ENCODE measurements around the gene ZBTB20.

Gene ZBTB20

GRCh38 chr3:114659109-114660061 lies 487.7 kb downstream of the ZBTB20 start:
- no peak overlapping the region for H3K27ac ChIP-seq (ENCODE audit: insufficient read depth in 1 of 2, low read depth in 1 of 2, low read length in 2 of 2, poor library complexity in 1 of 2, severe bottlenecking in 2 of 2)
- H3K4me3 ChIP-seq (ENCODE audit: control insufficient read depth in 1 of 7, extremely low read depth in 1 of 7, insufficient read depth in 4 of 7, low read depth in 2 of 7, low read length in 6 of 7), result no peak overlapping the region
- POLR2A ChIA-PET, result no interaction called here
- 100% methylated on average over 3 of the region's 5 CpGs for WGBS (ENCODE audit: insufficient coverage)
- peaks cover 0 to 3% (median 0%) of the 10 kb centered on the region in 4 experiments for H3K36me3 ChIP-seq (ENCODE audit: control insufficient read depth in 4 of 4, insufficient read depth in 4 of 4, low read length in 3 of 4)
- H3K4me1 ChIP-seq (ENCODE audit: control extremely low read depth in 1 of 4, control insufficient read depth in 4 of 4, insufficient read depth in 4 of 4, low read length in 3 of 4), result peaks cover 0 to 2% (median 0%) of the 10 kb centered on the region in 4 experiments
- CTCF ChIA-PET, result no interaction called here
- no peak for DNase-seq
- H3K27me3 ChIP-seq (replicated peaks in 2 of 5; ENCODE audit: control insufficient read depth in 4 of 5, insufficient read depth in 5 of 5, low read length in 4 of 5), result no peaks in the 10 kb centered on the region
- H3K9me3 ChIP-seq (ENCODE audit: control extremely low read depth in 1 of 5, control insufficient read depth in 4 of 5, insufficient read depth in 2 of 5, low read depth in 1 of 5, low read length in 4 of 5), result peaks cover 0 to 4% (median 0%) of the 10 kb centered on the region in 5 experiments

- CTCF ChIA-PET, result no interaction called here
- POLR2A ChIA-PET, result interaction anchor here (0.6 kb wide), 1 partner anchor 136 kb away, joined by 6 read pairs; no protein-coding TSS in a partner anchor
- Histone ChIP-seq H3K9me3 (ENCODE audit: control extremely low read depth in 1 of 5, control insufficient read depth in 4 of 5, insufficient read depth in 2 of 5, low read depth in 1 of 5, low read length in 4 of 5) (no peaks in the 10 kb centered on the region), H3K27ac (ENCODE audit: insufficient read depth in 1 of 2, low read depth in 1 of 2, low read length in 2 of 2, poor library complexity in 1 of 2, severe bottlenecking in 2 of 2) (no peak overlapping the region), H3K36me3 (ENCODE audit: control insufficient read depth in 4 of 4, insufficient read depth in 4 of 4, low read length in 3 of 4) (no peaks in the 10 kb centered on the region), H3K4me3 (ENCODE audit: control insufficient read depth in 1 of 7, extremely low read depth in 1 of 7, insufficient read depth in 4 of 7, low read depth in 2 of 7, low read length in 6 of 7) (no peak overlapping the region), H3K27me3 (replicated peaks in 2 of 5; ENCODE audit: control insufficient read depth in 4 of 5, insufficient read depth in 5 of 5, low read length in 4 of 5) (no peaks in the 10 kb centered on the region), H3K4me1 (ENCODE audit: control extremely low read depth in 1 of 4, control insufficient read depth in 4 of 4, insufficient read depth in 4 of 4, low read length in 3 of 4) (peaks cover 0 to 3% (median 0%) of the 10 kb centered on the region in 4 experiments)
- no peak for DNase-seq
- WGBS (ENCODE audit: insufficient coverage), result no CpG with 5 or more reads among the region's 4 CpGs
Measured at GRCh38 chr3:114651555-114651954, 495.5 kb downstream of the ZBTB20 start.

- Histone ChIP-seq H3K9me3 (ENCODE audit: control extremely low read depth in 1 of 5, control insufficient read depth in 4 of 5, insufficient read depth in 2 of 5, low read depth in 1 of 5, low read length in 4 of 5) (no peaks in the 10 kb centered on the region), H3K36me3 (ENCODE audit: control insufficient read depth in 4 of 4, insufficient read depth in 4 of 4, low read length in 3 of 4) (no peaks in the 10 kb centered on the region), H3K4me1 (ENCODE audit: control extremely low read depth in 1 of 4, control insufficient read depth in 4 of 4, insufficient read depth in 4 of 4, low read length in 3 of 4) (peaks cover 0 to 3% (median 0%) of the 10 kb centered on the region in 4 experiments), H3K4me3 (ENCODE audit: control insufficient read depth in 1 of 7, extremely low read depth in 1 of 7, insufficient read depth in 4 of 7, low read depth in 2 of 7, low read length in 6 of 7) (no peak overlapping the region), H3K27ac (ENCODE audit: insufficient read depth in 1 of 2, low read depth in 1 of 2, low read length in 2 of 2, poor library complexity in 1 of 2, severe bottlenecking in 2 of 2) (no peak overlapping the region), H3K27me3 (replicated peaks in 2 of 5; ENCODE audit: control insufficient read depth in 4 of 5, insufficient read depth in 5 of 5, low read length in 4 of 5) (no peaks in the 10 kb centered on the region)
- POLR2A ChIA-PET, result interaction anchor here (0.6 kb wide), 1 partner anchor 135 kb away, joined by 6 read pairs; no protein-coding TSS in a partner anchor
- CTCF ChIA-PET, result no interaction called here
- DNase-seq, result peak in 2 of 3 donors; percentile 9 to 30
- no CpG with 5 or more reads among the region's 3 CpGs for WGBS (ENCODE audit: insufficient coverage)
Measured at GRCh38 chr3:114650808-114651207, 496.3 kb downstream of the ZBTB20 start.

GRCh38 chr3:114649331-114649730 lies 497.8 kb downstream of the ZBTB20 start:
- Histone ChIP-seq H3K27ac (ENCODE audit: insufficient read depth in 1 of 2, low read depth in 1 of 2, low read length in 2 of 2, poor library complexity in 1 of 2, severe bottlenecking in 2 of 2) (no peak overlapping the region), H3K36me3 (ENCODE audit: control insufficient read depth in 4 of 4, insufficient read depth in 4 of 4, low read length in 3 of 4) (no peaks in the 10 kb centered on the region), H3K9me3 (ENCODE audit: control extremely low read depth in 1 of 5, control insufficient read depth in 4 of 5, insufficient read depth in 2 of 5, low read depth in 1 of 5, low read length in 4 of 5) (no peaks in the 10 kb centered on the region), H3K27me3 (replicated peaks in 2 of 5; ENCODE audit: control insufficient read depth in 4 of 5, insufficient read depth in 5 of 5, low read length in 4 of 5) (no peaks in the 10 kb centered on the region), H3K4me1 (ENCODE audit: control extremely low read depth in 1 of 4, control insufficient read depth in 4 of 4, insufficient read depth in 4 of 4, low read length in 3 of 4) (peaks cover 0 to 3% (median 0%) of the 10 kb centered on the region in 4 experiments), H3K4me3 (ENCODE audit: control insufficient read depth in 1 of 7, extremely low read depth in 1 of 7, insufficient read depth in 4 of 7, low read depth in 2 of 7, low read length in 6 of 7) (no peak overlapping the region)
- DNase-seq, result peak in 2 of 3 donors; percentile 50 to 67
- ChIA-PET POLR2A (interaction anchor here (0.6 kb wide), 1 partner anchor 31 kb away, joined by 4 read pairs; no protein-coding TSS in a partner anchor), CTCF (interaction anchor here (1.0 kb wide), 1 partner anchor 15 kb away, joined by 3 read pairs; no protein-coding TSS in a partner anchor)

- DNase-seq, result no peak
- H3K36me3 ChIP-seq (ENCODE audit: control insufficient read depth in 4 of 4, insufficient read depth in 4 of 4, low read length in 3 of 4), result no peaks in the 10 kb centered on the region
- no peak overlapping the region for H3K27ac ChIP-seq (ENCODE audit: insufficient read depth in 1 of 2, low read depth in 1 of 2, low read length in 2 of 2, poor library complexity in 1 of 2, severe bottlenecking in 2 of 2)
- peaks cover 0 to 3% (median 0%) of the 10 kb centered on the region in 4 experiments for H3K4me1 ChIP-seq (ENCODE audit: control extremely low read depth in 1 of 4, control insufficient read depth in 4 of 4, insufficient read depth in 4 of 4, low read length in 3 of 4)
- H3K9me3 ChIP-seq (ENCODE audit: control extremely low read depth in 1 of 5, control insufficient read depth in 4 of 5, insufficient read depth in 2 of 5, low read depth in 1 of 5, low read length in 4 of 5), result no peaks in the 10 kb centered on the region
- H3K27me3 ChIP-seq (replicated peaks in 2 of 5; ENCODE audit: control insufficient read depth in 4 of 5, insufficient read depth in 5 of 5, low read length in 4 of 5), result no peaks in the 10 kb centered on the region
- 100% methylated on average over 1 of the region's 2 CpGs for WGBS (ENCODE audit: insufficient coverage)
- H3K4me3 ChIP-seq (ENCODE audit: control insufficient read depth in 1 of 7, extremely low read depth in 1 of 7, insufficient read depth in 4 of 7, low read depth in 2 of 7, low read length in 6 of 7), result no peak overlapping the region
- ChIA-PET POLR2A (interaction anchor here (0.6 kb wide), 1 partner anchor 432 kb away, joined by 5 read pairs; no protein-coding TSS in a partner anchor), CTCF (no interaction called here)
Measured at GRCh38 chr3:114646526-114646925, 500.6 kb downstream of the ZBTB20 start.

GRCh38 chr3:114645392-114645791 lies 501.7 kb downstream of the ZBTB20 start:
- no peaks in the 10 kb centered on the region for H3K27me3 ChIP-seq (replicated peaks in 2 of 5; ENCODE audit: control insufficient read depth in 4 of 5, insufficient read depth in 5 of 5, low read length in 4 of 5)
- no peak overlapping the region for H3K4me3 ChIP-seq (ENCODE audit: control insufficient read depth in 1 of 7, extremely low read depth in 1 of 7, insufficient read depth in 4 of 7, low read depth in 2 of 7, low read length in 6 of 7)
- H3K27ac ChIP-seq (ENCODE audit: insufficient read depth in 1 of 2, low read depth in 1 of 2, low read length in 2 of 2, poor library complexity in 1 of 2, severe bottlenecking in 2 of 2), result no peak overlapping the region
- no peak for DNase-seq
- H3K9me3 ChIP-seq (ENCODE audit: control extremely low read depth in 1 of 5, control insufficient read depth in 4 of 5, insufficient read depth in 2 of 5, low read depth in 1 of 5, low read length in 4 of 5), result no peaks in the 10 kb centered on the region
- H3K36me3 ChIP-seq (ENCODE audit: control insufficient read depth in 4 of 4, insufficient read depth in 4 of 4, low read length in 3 of 4), result no peaks in the 10 kb centered on the region
- no peaks in the 10 kb centered on the region for H3K4me1 ChIP-seq (ENCODE audit: control extremely low read depth in 1 of 4, control insufficient read depth in 4 of 4, insufficient read depth in 4 of 4, low read length in 3 of 4)
- POLR2A ChIA-PET, result no interaction called here
- CTCF ChIA-PET, result no interaction called here
- WGBS (ENCODE audit: insufficient coverage), result no CpG with 5 or more reads among the region's 1 CpG

- CTCF ChIA-PET, result interaction anchor here (1.5 kb wide), 1 partner anchor 31 kb away, joined by 3 read pairs; no protein-coding TSS in a partner anchor
- no CpG with 5 or more reads among the region's 3 CpGs for WGBS (ENCODE audit: insufficient coverage)
- H3K9me3 ChIP-seq (ENCODE audit: control extremely low read depth in 1 of 5, control insufficient read depth in 4 of 5, insufficient read depth in 2 of 5, low read depth in 1 of 5, low read length in 4 of 5), result no peaks in the 10 kb centered on the region
- POLR2A ChIA-PET, result no interaction called here
- no peak for DNase-seq
- H3K36me3 ChIP-seq (ENCODE audit: control insufficient read depth in 4 of 4, insufficient read depth in 4 of 4, low read length in 3 of 4), result no peaks in the 10 kb centered on the region
- no peak overlapping the region for H3K27ac ChIP-seq (ENCODE audit: insufficient read depth in 1 of 2, low read depth in 1 of 2, low read length in 2 of 2, poor library complexity in 1 of 2, severe bottlenecking in 2 of 2)
- H3K4me3 ChIP-seq (ENCODE audit: control insufficient read depth in 1 of 7, extremely low read depth in 1 of 7, insufficient read depth in 4 of 7, low read depth in 2 of 7, low read length in 6 of 7), result no peak overlapping the region
- H3K4me1 ChIP-seq (ENCODE audit: control extremely low read depth in 1 of 4, control insufficient read depth in 4 of 4, insufficient read depth in 4 of 4, low read length in 3 of 4), result no peaks in the 10 kb centered on the region
- H3K27me3 ChIP-seq (replicated peaks in 2 of 5; ENCODE audit: control insufficient read depth in 4 of 5, insufficient read depth in 5 of 5, low read length in 4 of 5), result no peaks in the 10 kb centered on the region
Measured at GRCh38 chr3:114644367-114644766, 502.7 kb downstream of the ZBTB20 start.

Data from common myeloid progenitor, CD34-positive (primary cell).